Epithelial cell of prostate (primary cell): ENCODE measurements around the gene TOB1.
"Not testable (repeated sequence)": the region's sequence is repeated elsewhere in the genome, so short reads cannot be mapped to it uniquely, and the experiment has no call there.

Experiments used
- DNase-seq: peaks from one replicate; pipeline ENCODE4 v3.0.0-alpha.2; 2011; ENCODE audit warnings: low read depth, low spot score
- H3K27ac ChIP-seq: fragments of 450-650 bp; 2 replicates; pipeline ENCODE4 v1.5.1; 2017; ENCODE audit warnings: mild to moderate bottlenecking

The TOB1 gene

DNA sequence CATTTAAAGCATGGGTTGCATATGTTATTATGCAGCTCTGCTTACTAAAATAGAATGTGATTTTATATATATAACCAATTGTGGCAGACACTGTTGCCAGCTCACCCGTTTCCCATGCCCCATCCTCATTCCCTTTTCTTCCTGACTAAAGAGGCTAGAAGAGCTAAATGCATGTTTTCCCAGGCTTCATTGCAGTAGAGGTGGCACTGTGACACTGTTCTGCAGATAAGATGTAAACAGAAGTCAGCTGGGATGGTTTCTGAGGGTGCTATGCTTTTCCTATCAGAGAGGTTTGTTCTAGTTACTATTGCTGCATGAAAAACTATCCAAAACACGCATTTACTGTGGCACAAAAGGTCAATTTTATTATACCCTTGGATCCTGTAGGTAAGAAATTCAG, 5.7 kb upstream of the TOB1 start:
- no peak overlapping the region for H3K27ac ChIP-seq
- DNase-seq, result no peak

DNA sequence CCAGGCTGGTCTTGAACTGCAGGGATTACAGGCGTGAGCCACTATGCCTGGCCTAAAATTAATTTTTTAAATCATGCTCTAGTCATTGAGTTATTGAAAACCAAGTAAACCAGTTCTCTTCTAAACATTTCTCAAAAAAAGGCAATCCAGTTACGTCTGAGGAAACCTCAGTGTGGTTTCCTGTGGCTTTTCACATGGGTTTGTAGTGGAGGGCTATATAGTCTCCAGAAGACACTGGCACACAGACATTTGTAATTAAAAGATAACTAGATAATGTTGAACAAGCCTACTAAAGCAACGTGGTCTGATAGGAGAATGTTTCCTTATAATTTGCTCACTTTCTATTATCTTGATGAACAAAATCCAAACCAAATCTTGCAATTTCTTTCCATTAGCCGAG, 5.2 kb upstream of the TOB1 start:
- no peak for DNase-seq

DNA sequence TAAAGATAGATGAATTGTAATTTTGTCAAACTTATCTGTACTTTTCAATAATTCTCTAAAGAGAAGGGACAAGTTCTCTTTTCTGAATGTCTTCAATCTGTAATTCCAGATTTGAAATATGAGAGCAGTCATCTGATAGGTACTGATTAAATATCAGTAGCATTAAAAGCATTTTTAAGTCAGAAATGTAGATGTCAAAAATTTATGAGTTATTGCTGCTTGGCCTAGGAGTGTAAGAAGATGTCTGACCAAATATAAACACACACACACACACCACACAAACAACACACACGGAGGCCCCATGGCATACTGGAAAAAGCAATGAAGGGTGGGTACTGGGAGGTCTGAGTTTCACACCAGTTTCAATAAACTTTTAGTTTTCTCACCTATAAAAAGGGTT, 2.4 kb upstream of the TOB1 start:
- no peak for DNase-seq
- peak overlapping the region; percentile 99 for H3K27ac ChIP-seq

More for the DNA sequence above, 5.2 kb upstream of the TOB1 start:
- H3K27ac ChIP-seq, result no peak overlapping the region

DNA sequence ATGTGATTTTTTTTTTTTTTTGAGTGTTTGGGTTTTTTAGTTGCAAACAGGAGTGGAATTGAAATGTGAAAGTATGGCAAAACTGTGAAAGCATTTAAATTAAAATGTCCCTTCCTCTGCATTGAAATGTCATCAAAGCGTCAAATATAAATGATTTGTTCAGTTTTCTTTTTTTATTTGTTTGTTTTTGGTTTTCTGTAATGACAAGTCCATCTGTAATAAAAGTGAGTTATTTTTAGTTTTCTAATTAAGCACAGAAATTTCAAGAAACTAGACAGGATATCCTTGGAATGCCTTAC, 1.9 kb upstream of the TOB1 start:
- H3K27ac ChIP-seq, result peak overlapping the region; percentile 99
- no peak for DNase-seq

- peak; percentile 87 for DNase-seq
- H3K27ac ChIP-seq, result peak overlapping the region; percentile 99
These were observed 1.4 kb upstream of the TOB1 start for GRCh38 chr17:50867363-50868139.

GRCh38 chr17:50866950-50867362, 802 bp upstream of the TOB1 start:
- peak overlapping the region; percentile 99 for H3K27ac ChIP-seq
- no peak for DNase-seq

- DNase-seq, result no peak
- peak overlapping the region; percentile 99 for H3K27ac ChIP-seq
These were observed 290 bp downstream of the TOB1 start for GRCh38 chr17:50865868-50866260.

DNA sequence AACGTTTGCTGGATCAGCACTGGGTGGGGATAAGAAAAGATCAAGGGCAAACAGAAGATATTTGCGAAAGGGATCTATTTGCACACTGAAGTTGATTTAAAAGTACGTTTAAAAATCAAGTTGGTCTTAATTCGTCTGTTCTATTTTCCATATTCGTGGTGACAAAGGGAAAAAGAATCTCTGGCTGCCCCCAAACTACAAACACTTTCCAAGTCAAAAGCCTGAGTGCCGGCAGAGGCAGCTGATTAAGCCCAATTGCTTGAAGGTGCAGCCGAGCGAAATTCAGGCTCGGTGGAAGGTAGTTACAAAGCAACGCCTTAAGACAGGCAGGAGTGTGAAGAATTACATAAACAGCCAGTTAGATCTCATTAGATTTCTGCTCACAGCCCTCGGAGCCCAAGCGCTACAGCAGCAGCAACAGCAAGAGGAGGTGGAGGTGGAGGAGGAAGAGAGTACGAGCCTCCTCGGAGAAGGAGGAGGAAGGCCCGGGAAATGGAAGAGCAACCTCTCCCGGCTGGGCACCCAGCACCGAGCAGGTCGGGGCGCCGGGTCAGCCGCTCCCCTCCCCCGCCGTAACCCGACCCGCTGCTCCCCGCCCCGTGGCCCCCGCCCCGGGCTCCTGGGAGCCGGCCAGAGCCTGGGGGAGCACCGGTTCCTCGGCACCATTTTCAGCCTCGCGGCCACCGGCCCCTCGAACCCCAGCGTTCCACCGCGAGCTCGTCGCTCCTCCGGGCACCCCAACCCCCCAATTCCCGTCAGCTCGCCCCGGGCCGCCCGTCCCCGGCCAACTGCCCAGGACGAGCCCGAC, 890 bp downstream of the TOB1 start:
- DNase-seq, result no peak
- peak overlapping the region; percentile 99 for H3K27ac ChIP-seq

- H3K27ac ChIP-seq, result peak overlapping the region; percentile 99
- DNase-seq, result no peak
These were observed 1.5 kb downstream of the TOB1 start for GRCh38 chr17:50864747-50865059.

GRCh38 chr17:50863931-50864330, 2.2 kb downstream of the TOB1 start:
- DNase-seq, result no peak
- H3K27ac ChIP-seq, result peak overlapping the region; percentile 99

GRCh38 chr17:50863221-50863843, 2.8 kb downstream of the TOB1 start:
- no peak for DNase-seq
- H3K27ac ChIP-seq, result peak overlapping the region; percentile 99

GRCh38 chr17:50861822-50862528, 4.2 kb downstream of the TOB1 start:
- H3K27ac ChIP-seq, result peak overlapping the region; percentile 5
- no peak for DNase-seq

DNA sequence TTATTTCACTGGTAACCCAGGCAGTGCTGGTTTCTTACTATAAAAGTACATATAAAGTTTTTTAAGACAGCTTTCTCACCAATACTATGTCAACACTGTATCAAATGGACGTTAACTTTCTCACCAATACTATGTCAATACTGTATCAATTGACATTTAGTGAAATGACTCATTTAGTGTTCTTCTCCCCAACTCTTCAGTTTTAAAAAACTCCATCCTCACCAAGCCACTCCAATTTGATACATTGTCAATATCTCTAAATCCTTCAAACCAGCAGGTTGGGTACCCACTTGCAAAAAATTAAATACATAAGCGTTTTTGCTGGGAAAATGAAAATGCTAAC, 4.8 kb downstream of the TOB1 start:
- peak overlapping the region; percentile 5 for H3K27ac ChIP-seq
- no peak for DNase-seq

- not testable (repeated sequence) for DNase-seq, H3K27ac ChIP-seq
These were observed 6.4 kb downstream of the TOB1 start for GRCh38 chr17:50859727-50860126.

- no peak for DNase-seq
- no peak overlapping the region for H3K27ac ChIP-seq
These were observed 7.5 kb downstream of the TOB1 start for GRCh38 chr17:50858486-50859225.

GRCh38 chr17:50856431-50856830, 9.7 kb downstream of the TOB1 start:
- no peak for DNase-seq
- H3K27ac ChIP-seq, result no peak overlapping the region

DNA sequence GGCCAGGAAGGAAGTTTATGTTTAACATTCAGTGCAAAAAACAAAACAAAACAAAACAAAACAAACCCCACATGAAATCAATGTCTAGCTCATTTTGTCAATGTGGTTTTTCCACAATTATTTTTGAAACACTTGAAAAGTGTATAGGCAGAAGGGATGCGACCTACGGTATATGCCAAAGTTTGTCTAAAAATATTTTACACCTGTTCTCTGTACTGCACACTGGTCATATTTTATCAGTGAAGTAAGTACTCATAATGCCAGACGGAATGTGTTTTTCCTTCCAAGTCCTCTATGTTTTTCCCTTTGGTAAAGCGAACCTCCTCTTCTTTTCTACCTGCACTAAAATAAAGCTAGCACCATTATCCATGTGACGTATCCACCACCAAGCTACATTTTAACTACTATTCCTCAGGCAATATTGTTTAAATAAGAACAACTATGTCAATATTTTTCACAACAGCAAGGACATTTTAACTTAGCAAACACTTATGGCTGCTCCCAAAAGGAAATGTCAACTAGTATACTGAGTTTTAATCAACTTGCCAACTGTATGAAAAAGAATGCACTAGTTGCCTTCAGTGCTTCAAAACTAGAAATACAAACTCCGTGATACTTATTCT, 10.3 kb downstream of the TOB1 start:
- no peak overlapping the region for H3K27ac ChIP-seq
- DNase-seq, result no peak

DNA sequence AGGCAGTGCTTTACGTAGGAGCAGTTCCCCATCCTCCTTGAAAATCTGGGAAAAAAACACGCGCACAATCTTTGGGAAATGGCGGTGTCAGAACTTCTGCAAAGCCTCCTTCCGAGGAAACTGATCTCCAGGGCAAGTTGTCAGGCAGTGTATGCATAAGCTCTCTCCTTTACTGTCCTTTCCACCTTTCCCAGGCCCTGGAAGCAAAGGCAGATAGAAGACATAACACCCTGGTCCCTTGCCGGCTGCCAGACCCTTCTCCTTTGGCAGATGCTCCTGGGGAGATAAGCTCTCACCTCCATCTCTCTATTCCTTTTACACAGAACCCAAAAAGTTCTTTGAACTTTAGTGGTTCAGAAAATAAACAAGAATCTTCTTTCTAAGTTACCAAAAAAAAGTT, 12.4 kb downstream of the TOB1 start:
- no peak for DNase-seq
- H3K27ac ChIP-seq, result no peak overlapping the region

- H3K27ac ChIP-seq, result no peak overlapping the region
- no peak for DNase-seq
These were observed 13.0 kb downstream of the TOB1 start for GRCh38 chr17:50853015-50853615.
